Endodermal cell (in vitro differentiated cells): ENCODE data around the gene PRKAG2. TPM values are rescaled to one million over a fixed set of nuclear protein-coding genes. Genes with fewer than 3 reads are reported as not detected.

ENCODE experiments used
- DNase-seq: peaks from one replicate; pipeline ENCODE4 v3.0.0-alpha.2; 2017
- H3K27ac ChIP-seq: 2 replicates; pipeline ENCODE4 v1.5.1; 2013; ENCODE audit warnings: mild to moderate bottlenecking, low read depth, low read length, moderate library complexity
- H3K27me3 ChIP-seq: 2 replicates; pipeline ENCODE4 v1.6.1; 2013; ENCODE audit warnings: mild to moderate bottlenecking, low read length, moderate library complexity; ENCODE audit not compliant: insufficient read depth, control insufficient read depth, poor library complexity, severe bottlenecking
- H3K36me3 ChIP-seq: 2 replicates; pipeline ENCODE4 v1.7.0; 2013; ENCODE audit warnings: mild to moderate bottlenecking, low read length, moderate library complexity; ENCODE audit not compliant: control insufficient read depth, insufficient read depth
- H3K4me1 ChIP-seq: one replicate; pipeline ENCODE4 v1.7.0; 2013; ENCODE audit warnings: low read length; ENCODE audit not compliant: control insufficient read depth, insufficient read depth
- H3K4me3 ChIP-seq: 2 replicates; pipeline ENCODE4 v1.5.1; 2013; ENCODE audit warnings: mild to moderate bottlenecking, low read length, moderate library complexity
- H3K9ac ChIP-seq: 2 replicates; pipeline ENCODE4 v1.6.1; 2013; ENCODE audit warnings: mild to moderate bottlenecking, low read length, moderate library complexity; ENCODE audit not compliant: poor library complexity, severe bottlenecking; ENCODE audit errors: extremely low read depth
- H3K9me3 ChIP-seq: 2 replicates; pipeline ENCODE4 v1.6.1; 2013; ENCODE audit warnings: mild to moderate bottlenecking, low read length, moderate library complexity; ENCODE audit not compliant: control insufficient read depth
- H3K27ac Mint-ChIP-seq: 2 replicates; pipeline ENCODE4 v1.8.0; 2020; ENCODE audit warnings: mixed read lengths
- H3K27me3 Mint-ChIP-seq: 2 replicates; pipeline ENCODE4 v1.8.0; 2021; ENCODE audit warnings: mild to moderate bottlenecking, mixed read lengths; ENCODE audit not compliant: insufficient read depth
- H3K36me3 Mint-ChIP-seq: 2 replicates; pipeline ENCODE4 v1.8.0; 2020; ENCODE audit warnings: low read depth, mixed read lengths
- H3K4me1 Mint-ChIP-seq: 2 replicates; pipeline ENCODE4 v1.8.0; 2020; ENCODE audit warnings: mixed read lengths
- H3K4me3 Mint-ChIP-seq: 2 replicates; pipeline ENCODE4 v1.8.0; 2020; ENCODE audit warnings: mild to moderate bottlenecking, moderate library complexity, mixed read lengths
- H3K9me3 Mint-ChIP-seq: 2 replicates; pipeline ENCODE4 v1.8.0; 2020; ENCODE audit warnings: mild to moderate bottlenecking, mixed read lengths
- WGBS, 2 experiments: methylation state at CpG; one replicate each; pipeline versions ENCODE4 v1.1.5 to v1.1.7; 2013; ENCODE audit warnings: missing lambda C conversion rate in 2 of 2, mixed read lengths in 1 of 2; ENCODE audit not compliant: insufficient coverage in 1 of 2, insufficient read length in 1 of 2; 5-methylcytosine and 5-hydroxymethylcytosine counted together
- total RNA-seq, 2 donors: library from RNA; stranded (reverse); fragmentation: NEBNext Ultra II Directional in 1 of 2; extraction: Animal tissue kit (Norgen Biotek cat#: 25700) in 1 of 2; gene quantifications; 2 replicates in 1 of 2; 3 replicates in 1 of 2; pipeline ENCODE4 v1.2.1, GENCODE V29; 2021
- TF ChIP-seq, protein P1 (sequence below): fragments of 200-600 bp; sonication (generic); conservative IDR thresholded peaks from 2 replicates; pipeline ENCODE4 v1.5.0; 2021; ENCODE audit warnings: antibody characterized with exemption, mild to moderate bottlenecking

Gene PRKAG2
- total RNA-seq, 2 donors from 2014 or later = 17.2 to 20.7 TPM

DNA sequence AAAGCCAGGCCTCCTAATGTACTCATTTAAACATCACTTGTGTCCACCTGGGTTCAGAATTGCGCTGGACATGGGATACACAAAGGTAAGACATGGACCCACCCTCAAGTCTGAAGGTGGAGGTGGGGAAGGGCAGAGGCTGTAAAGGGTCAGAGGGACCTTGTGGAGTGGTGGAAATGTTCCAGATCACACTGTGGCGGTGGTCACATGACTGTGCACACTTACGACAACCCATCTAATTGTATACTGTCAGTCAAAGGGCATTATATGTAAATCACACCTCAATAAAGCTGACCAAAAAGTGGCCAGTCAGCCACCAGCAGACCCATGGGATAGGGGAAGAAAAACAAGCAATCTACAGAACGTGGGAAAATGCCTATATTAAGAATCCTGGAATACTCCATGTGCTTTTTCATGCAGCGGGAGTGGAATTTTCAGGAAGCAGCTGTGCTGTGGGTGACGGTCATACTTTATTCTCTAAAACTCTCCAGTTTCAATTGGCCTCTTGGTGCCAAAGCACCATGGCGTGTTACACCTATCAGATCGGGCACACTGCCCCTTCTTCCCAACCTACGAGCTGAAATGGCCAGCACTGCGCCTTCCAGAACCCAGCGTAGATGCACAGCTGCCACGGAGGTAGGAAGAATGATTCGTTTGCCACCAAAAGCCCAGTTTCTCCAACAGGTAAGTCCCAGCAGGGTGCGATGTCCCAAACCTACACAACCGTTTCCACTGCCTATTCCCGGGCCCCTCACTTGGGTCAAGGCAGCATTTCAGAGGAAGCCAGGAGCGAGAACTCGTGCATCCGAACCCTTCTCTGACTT lies 69.8 kb downstream of the PRKAG2 start:
- H3K36me3 ChIP-seq = no peaks in the 10 kb centered on the region
- Mint-ChIP-seq H3K4me1 (peaks cover 14% of the 10 kb centered on the region), H3K9me3 (no peaks in the 10 kb centered on the region), H3K27me3 (no peaks in the 10 kb centered on the region), H3K27ac (no peak overlapping the region), H3K36me3 (no peaks in the 10 kb centered on the region), H3K4me3 (no peak overlapping the region)
- H3K27ac ChIP-seq = no peak overlapping the region
- no peaks in the 10 kb centered on the region for H3K9me3 ChIP-seq
- TF ChIP-seq, protein P1, sequence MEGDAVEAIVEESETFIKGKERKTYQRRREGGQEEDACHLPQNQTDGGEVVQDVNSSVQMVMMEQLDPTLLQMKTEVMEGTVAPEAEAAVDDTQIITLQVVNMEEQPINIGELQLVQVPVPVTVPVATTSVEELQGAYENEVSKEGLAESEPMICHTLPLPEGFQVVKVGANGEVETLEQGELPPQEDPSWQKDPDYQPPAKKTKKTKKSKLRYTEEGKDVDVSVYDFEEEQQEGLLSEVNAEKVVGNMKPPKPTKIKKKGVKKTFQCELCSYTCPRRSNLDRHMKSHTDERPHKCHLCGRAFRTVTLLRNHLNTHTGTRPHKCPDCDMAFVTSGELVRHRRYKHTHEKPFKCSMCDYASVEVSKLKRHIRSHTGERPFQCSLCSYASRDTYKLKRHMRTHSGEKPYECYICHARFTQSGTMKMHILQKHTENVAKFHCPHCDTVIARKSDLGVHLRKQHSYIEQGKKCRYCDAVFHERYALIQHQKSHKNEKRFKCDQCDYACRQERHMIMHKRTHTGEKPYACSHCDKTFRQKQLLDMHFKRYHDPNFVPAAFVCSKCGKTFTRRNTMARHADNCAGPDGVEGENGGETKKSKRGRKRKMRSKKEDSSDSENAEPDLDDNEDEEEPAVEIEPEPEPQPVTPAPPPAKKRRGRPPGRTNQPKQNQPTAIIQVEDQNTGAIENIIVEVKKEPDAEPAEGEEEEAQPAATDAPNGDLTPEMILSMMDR = no peak
- no peak for DNase-seq
- no peak overlapping the region for H3K9ac ChIP-seq
- no peaks in the 10 kb centered on the region for H3K27me3 ChIP-seq
- no peak overlapping the region for H3K4me3 ChIP-seq
- 86% methylated on average over 17 to 19 of the region's 19 CpGs for WGBS, 2 experiments
- no peaks in the 10 kb centered on the region for H3K4me1 ChIP-seq

DNA sequence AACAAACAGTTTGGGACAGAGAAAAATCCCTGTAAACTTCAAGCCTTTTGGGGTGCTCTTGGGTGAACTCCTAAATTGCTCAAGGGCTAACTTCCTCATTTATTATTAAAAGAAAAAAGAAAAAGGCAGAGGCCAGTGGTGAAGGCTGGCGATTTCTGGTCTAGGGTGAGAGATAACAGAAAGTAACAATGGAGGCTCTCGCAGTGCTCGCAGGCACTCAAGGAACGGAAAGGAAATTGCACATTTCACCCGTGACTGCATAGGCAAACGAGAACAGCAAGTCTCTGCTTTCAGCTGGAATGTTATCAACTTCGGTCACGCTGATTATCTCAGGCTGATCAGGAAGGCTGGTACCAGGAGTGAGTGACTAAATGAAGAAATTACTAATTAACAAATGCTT lies 70.7 kb downstream of the PRKAG2 start:
- Histone ChIP-seq H3K27ac (no peak overlapping the region), H3K27me3 (no peaks in the 10 kb centered on the region), H3K9ac (no peak overlapping the region), H3K4me3 (no peak overlapping the region), H3K36me3 (no peaks in the 10 kb centered on the region), H3K9me3 (no peaks in the 10 kb centered on the region), H3K4me1 (no peaks in the 10 kb centered on the region)
- no peak for DNase-seq
- WGBS, 2 experiments = 71 to 73% methylated on average over 8 of the region's 8 CpGs
- H3K27me3 Mint-ChIP-seq = no peaks in the 10 kb centered on the region
- no peaks in the 10 kb centered on the region for H3K36me3 Mint-ChIP-seq
- H3K9me3 Mint-ChIP-seq = no peaks in the 10 kb centered on the region
- no peak overlapping the region for H3K27ac Mint-ChIP-seq
- no peak overlapping the region for H3K4me3 Mint-ChIP-seq
- TF ChIP-seq, protein P1 = no peak
- H3K4me1 Mint-ChIP-seq = peaks cover 14% of the 10 kb centered on the region

DNA sequence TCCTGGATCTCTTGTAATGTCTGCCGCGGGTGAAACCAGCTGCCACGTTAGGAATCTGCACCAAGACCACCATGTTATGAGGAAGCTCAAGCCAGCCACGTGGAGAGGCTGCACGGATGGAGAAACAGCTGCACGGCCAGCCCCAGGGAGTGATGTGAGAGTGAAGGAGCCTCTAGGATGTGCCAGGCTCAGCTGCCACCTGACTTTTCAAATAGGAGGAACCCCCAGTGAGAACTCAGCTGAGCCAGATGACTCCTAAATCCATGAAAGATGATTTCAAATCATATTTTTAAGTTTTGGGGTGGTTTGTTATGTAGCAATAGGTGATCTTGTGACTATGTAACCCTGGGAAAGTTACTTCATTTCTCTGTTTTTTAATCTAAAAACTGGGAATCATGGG lies 71.7 kb downstream of the PRKAG2 start:
- no peak for DNase-seq
- Histone ChIP-seq H3K27me3 (no peaks in the 10 kb centered on the region), H3K9ac (no peak overlapping the region), H3K4me1 (no peaks in the 10 kb centered on the region), H3K4me3 (no peak overlapping the region), H3K9me3 (no peaks in the 10 kb centered on the region), H3K27ac (no peak overlapping the region), H3K36me3 (no peaks in the 10 kb centered on the region)
- Mint-ChIP-seq H3K36me3 (no peaks in the 10 kb centered on the region), H3K9me3 (no peaks in the 10 kb centered on the region), H3K27ac (no peak overlapping the region), H3K27me3 (no peaks in the 10 kb centered on the region), H3K4me3 (no peak overlapping the region), H3K4me1 (peaks cover 14% of the 10 kb centered on the region)
- TF ChIP-seq, protein P1 = no peak
- 75 to 82% methylated on average over 6 of the region's 6 CpGs for WGBS, 2 experiments
